AG20443 (cell line): ENCODE data around the gene CARS1.

Experiments used
- DNase-seq: peaks from one replicate; pipeline ENCODE4 v3.0.0; 2012; ENCODE audit warnings: low spot score, mixed read lengths

Gene CARS1

DNA sequence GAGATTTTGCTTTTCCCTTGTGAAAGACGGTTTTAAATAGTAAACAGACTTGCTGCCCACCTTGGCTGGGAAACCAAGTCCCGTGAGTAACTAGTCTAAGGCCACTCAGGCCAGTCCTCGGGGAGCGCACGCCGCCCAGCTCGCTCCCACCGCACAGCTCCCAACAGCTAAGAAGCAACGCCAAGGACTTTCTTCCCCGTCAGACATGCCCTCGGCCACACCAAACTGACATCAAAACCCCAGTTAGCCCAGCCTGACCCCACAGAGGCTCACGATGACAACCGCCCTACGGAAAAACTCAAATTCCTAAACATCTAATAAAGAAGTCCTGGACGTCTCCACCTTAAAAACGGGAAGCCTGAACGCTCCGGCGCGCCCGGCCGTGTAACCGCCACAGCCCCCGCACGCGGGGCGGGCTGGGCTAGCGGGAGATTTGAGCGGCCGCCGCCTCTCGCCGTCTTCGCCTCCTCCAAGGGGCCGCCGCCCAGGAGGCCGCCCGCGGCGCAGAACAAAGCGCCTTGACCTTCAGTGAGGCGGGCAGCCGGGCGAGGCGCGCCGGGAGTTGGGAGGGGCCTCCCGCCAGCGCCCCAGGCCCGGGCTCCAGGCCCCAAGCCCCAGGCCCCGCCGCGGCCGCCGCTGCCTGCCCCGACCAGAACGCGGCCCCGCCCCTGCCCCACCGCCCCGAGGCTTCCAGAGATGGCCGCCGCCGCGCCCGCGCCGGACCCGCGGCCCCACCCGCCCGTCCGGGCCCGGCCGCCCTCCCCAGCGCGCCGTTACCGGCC is 65.6 kb downstream of the CARS1 start:
- peak; percentile 79 for DNase-seq

DNA sequence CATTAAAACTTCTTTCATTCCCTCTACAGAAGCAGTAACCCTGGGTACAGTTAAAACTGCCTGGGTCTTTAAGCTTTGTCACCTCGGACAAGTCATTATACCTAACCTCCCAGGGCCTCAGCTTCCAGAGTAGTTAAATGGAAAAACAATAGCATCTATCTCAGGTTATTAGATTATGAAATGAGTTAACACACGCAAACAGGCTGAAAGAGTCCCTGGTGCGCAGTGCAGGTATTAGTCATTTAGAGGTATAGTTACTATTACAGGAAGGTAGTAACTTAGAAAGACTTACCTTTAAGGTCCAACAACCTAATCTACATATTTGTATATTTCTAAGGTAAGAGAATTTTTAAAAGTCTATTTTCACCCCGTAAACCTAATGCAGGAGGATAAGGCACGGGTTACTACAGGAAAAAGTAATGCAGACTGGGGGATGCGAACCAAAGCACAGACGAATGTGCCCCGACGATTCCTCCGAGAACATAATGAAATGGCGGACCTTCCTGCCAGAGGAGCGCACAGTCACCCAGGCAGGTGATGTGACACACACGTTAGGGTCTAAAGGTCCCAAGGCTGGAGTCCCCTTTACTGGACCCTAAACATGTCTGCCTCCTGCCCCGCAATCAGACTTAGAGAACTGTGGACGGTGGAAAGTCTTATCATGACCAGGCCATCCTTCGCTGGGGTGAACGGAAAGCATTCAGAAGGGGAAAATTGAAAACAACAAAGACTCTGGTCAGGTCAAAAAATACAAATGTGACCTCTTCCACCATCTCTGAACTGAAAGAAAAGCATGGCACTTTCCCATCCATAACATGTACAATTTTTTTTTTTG is 66.4 kb downstream of the CARS1 start:
- DNase-seq: no peak

DNA sequence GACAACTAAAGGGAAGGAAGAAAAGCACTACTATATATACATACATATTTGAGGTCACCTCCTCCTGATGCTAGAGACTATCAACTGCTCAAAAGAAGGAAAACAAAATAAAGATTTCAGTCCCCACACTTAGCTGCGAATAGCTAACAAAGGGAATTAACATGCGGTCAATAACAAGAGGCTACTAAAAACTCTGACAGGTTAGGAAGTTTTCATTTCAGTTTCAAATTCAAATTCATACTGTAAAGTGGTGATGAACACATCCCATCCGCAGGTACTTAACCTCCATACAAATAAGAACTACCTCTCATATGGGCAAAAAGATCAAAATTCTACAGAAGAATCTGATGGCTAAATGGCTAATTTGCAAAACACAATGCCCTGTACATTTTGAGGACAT is 67.7 kb downstream of the CARS1 start:
- no peak for DNase-seq

DNA sequence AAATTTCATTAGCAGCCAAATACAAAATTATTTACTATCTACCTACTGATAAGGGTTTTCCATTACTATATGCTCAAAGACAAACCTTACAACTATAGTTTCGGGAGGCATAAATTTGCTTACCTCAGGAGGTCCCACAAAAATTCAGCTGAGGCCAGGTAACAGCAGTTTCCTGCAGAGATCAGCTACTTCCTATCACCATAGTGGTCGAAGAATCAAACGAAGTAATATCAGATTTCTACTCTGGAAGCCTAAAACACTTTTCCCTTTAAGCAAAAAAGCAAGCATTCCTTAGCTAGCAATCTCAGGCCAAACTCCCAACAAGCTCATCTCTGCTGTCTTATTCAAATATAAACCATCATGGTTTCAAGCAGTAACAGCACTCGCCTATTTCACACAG is 68.2 kb downstream of the CARS1 start:
- DNase-seq: no peak

DNA sequence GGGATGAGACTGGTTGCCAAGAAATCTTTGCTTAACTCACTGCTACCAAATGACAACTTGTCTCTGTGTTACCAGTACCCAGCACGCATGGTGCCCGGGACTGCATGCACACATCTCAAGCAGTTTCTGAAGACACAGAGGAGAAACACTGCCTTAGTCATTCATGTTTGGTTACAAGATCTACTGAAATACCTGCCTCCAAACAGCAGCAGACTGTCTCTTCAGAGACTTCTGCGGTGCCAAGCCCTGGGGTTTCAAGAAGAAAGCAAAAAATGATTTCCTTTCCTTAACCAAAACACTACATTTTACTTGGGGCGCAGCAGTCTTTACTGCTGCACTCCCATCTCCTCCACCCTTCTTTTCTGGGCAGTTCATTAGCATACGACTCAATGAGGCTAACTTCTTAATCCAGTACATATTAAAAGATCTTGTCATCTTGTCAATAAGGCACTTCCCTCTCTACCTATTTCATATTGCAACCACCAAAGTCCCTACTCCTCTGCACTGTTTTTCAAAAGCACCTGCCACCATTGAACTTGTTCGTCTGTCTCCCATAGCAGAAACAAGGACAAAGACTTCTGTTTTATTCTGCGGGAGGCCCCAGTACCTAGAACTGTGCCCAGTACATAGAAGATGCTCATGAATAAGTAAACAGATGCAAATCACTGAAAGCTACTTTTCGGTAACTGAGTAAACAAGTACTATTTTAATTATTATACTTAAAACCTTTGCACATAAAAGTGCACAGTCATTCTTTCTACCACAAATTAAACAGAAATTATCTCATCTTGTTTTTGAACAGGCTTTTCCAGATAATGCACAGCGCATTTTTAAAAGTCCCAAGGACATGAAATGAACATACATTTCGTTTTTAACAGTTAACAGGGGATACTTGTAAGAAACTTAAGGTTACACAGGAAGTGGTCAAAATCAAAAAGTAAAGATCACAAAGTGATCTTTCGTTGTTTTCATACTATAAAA is 69.1 kb downstream of the CARS1 start:
- no peak for DNase-seq

DNA sequence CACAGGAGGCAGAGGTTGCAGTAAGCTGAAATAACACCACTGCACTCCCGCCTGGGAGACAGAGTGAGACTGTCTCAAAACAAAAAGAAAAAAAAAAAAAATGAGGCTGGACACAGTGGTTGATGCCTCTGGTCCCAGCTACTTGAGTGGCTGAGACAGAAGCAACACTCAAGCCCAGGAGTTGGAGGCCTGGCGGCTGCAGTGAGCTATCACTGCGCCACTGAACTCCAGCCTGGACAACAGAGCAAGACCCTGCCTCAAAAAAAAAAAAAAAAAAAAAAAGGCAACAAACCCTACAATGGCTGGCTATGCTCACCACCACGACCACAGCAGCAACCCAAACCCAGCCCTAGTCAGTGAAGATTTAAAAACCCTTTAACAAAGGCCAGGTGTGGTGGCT is 73.3 kb downstream of the CARS1 start:
- no peak for DNase-seq

DNA sequence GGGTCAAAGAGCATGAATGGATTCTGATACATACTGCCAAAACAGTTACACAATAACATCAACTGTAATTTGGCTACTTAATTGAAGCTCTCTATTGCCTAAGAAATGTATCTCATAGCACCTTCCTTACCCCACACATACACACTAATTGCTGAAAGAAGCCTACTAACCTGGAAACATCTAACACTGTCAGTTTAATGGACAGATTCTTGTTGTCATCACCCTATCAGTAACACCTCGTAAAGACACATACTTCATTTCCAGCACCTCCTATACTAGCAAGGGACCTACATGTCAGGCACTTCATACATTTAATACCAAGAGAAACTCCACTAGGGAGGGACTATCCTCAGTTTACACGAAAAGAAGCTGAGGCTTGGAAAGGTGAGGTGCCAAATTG is 75.0 kb downstream of the CARS1 start:
- DNase-seq: no peak

DNA sequence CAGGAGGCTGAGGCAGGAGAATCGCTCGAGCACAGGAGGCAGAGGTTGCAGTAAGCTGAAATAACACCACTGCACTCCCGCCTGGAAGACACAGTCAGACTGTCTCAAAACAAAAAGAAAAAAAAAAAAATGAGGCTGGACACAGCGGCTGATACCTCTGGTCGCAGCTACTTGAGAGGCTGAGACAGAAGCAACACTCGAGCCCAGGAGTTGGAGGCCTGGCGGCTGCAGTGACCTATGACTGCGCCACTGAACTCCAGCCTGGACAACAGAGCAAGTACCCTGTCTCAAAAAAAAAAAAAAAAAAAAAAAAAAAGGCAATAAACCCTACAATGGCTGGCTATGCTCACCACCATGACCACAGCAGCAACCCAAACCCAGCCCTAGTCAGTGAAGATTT is 76.1 kb downstream of the CARS1 start:
- no peak for DNase-seq

DNA sequence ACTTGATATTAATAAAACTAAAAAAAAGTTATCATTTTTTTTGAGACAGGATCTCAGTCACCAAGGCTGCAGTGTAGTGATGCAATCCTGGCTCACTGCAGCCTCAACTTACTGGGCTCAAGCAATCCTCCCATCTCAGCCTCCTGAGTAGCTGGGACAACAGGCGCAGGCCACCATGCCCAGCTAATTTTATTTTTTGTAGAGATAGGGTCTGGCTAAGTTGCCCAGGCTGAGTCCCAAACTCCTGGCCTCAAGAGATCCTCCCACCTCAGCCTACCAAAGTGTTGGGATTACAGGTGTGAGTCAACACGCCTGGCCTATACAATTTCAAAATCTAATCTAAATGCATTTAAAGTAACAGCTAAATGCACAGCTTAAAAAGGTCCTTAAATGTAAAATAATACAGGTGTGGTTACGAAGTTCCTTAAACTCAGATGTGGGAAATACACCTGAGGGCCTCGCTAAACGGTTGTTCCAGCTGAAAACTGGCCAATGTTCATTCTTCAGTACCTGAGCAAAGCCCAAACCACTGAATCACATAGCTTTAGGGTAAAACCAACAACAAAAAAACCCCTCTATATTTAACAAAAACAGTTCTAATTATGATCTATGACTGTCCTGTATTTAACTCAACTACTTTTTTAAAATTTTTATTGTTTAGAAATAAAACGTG is 76.9 kb downstream of the CARS1 start:
- DNase-seq: no peak

DNA sequence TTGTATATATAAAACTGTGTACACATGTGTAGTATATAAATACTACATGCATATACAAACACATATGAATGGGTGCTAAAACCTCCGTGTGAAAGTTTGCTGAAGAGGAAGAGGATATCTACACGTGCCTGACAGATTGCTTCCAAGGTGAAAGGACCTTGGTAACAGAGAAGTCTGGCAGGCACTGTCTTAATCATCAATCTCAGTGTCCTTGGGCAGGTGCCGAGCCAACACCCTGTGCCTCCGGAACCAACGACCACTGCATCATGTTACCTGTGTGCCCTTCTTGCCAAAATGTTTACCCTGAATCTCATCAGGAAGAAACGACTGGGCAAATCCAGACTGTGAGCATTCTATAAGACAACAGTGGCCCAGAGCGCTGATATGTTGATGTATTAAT is 80.1 kb downstream of the CARS1 start:
- DNase-seq: no peak

DNA sequence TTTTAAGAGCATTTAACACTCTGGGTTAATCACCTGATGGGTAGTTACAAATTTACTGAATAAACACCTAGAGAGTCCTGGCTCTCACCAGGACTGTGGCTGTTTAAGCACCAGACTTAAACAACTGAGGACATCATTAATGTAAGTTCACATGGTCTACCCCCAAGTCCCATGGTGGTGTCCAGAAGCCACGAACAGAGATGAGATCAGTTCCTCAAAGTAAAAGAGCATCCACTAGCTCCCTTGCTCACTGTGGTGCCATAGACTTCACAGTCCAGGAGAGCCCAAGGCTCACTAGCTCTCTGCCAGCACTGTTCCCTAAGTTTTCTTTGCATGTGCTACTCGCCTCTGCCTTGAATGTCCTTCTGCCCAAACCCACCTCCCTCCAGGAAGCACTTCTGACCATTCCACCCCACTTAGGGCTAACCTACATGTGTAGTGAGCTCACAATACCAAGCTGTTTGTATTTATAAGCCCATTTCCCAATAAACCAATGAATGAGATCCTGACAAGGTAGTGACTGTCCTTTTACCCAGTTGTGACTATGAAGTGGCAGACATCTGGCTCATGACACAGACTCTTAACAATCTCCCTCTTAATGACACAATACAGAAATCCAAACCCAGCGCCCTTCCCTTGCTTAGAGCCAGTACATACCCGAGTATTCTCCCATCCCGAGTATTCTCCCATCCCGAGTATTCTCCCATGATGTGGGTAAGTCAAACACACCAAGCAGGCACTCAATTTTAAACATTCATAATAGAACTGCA is 80.7 kb downstream of the CARS1 start:
- no peak for DNase-seq

DNA sequence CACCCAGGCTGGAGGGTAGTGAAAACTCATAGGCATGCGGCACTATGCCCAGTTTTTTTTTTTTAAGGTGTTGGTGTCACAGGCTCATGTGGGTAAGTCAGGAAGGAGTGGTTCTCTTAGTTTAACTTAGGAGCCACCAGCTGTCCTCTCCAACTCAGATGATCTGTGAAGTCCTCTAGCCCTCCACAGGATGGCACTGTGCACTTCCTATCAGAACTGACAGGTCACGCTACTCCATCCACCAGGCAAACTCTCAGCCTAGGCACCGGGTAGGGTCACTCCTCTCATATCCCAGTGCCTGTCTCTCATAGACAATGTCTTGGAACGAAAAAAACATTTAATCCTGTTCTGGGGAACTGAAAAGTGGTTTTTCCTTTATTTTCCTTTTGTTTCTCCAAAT is 81.6 kb downstream of the CARS1 start:
- peak; percentile 53 for DNase-seq

DNA sequence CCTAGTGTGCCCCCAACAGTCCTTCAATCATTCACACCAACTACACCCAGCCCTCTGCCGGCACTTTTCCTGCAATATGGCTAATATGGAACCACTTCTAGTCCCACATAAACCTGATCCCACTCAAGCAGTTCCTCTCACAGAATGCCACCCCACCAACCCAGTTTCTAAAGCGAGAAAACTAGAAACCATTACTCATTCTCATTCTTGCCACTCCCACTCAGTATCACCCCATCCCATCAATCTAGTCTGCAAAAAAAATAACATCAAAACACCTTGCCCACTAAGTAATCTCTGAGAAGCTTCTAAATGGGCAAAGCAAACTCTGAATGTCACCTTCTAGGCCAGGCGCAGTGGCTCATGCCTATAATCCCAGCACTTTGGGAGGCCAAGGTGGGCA is 83.0 kb downstream of the CARS1 start:
- DNase-seq: no peak

DNA sequence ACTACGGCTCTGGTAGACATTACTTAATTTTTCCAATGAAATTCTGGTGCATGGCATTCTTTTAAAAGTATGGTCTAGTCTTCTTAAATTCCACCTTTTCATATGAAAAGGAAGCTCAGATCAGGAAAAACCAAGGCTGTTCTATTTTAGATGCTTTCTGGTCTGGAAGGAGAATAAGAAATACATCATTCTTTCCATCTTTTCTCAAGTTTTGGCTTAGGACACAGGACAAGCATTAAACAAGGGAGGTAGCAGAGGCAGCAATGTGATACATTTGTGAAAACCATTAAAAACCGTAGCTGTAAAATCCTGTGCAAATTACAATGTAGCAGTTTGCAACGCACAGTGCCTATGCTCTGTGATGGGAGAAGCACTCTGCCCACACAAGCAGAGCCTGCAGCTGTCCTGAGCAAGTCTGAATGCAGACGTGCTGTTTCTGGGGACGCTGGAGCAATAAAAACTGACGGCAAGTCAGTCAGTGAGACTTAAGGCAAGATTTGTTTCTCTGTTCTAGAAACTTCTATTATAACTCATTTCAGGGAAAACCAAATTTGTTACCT is 88.8 kb downstream of the CARS1 start:
- DNase-seq: no peak

DNA sequence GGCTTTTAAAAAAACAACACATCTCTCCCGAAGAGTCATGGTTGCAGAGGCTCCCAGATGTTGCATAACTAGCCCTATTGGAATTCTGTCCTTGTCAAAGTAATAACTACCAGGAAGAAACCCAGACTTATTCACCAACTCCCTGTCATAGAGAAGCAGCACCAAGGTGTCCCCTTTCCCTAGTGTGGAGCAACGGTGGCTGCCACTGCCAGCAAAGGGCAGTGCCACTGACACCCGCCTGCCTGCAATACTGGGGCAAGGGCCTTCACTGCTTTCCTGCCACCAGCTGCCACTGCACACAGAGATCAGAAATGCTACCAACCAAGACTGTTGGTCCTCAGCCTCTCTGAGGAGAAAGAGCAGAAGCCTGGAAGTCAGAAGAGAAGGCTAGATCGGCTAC is 92.4 kb downstream of the CARS1 start:
- no peak for DNase-seq

DNA sequence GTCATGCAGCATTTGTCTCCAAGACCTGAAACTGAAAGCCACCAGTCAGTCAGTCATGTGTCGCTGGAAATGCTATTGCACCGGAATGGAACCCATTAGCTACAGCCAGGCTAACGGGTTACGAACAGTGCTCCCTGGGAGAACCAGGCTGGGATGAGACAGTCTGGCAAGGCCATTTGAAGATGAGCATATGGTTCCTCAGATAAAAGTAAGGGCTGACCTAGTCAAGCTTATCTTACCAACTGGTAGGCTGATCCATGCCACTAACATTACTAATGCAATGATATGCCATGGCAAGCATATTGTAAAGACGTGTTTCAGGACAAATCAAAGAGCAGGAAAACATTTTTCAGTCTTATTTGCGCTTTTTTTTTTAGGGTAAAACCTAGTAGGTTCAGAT is 93.5 kb downstream of the CARS1 start:
- DNase-seq: no peak

DNA sequence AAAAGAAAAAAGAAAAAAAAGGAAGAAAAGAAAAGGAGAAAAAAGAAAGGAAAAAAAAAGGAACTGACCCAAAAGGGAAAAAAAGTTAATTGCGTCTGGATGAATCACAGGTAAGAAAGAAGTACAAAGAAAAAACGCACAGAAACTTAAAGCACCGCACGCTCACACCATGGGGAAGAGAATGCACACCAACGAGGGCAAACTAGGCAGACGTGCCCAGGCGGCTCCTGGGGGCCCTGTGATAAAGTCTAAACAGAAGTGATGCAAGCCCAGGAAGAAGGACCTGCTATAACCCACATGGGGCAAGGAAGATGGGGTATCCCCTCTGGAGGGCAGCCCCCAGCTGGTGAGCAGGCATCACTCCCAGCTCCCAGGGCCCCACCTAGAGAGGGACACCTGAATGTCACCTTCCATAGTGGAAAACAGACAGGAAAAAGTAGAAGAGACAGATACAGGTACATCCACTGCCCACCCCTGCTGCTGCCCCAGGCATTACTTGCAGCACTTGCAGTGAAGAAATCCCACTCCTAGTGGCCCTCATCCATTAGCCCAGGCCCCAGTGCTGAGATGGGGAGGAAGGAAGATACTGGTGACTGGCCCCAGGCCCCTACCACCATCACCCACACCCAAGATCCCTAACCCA is 94.0 kb downstream of the CARS1 start:
- DNase-seq: no peak

DNA sequence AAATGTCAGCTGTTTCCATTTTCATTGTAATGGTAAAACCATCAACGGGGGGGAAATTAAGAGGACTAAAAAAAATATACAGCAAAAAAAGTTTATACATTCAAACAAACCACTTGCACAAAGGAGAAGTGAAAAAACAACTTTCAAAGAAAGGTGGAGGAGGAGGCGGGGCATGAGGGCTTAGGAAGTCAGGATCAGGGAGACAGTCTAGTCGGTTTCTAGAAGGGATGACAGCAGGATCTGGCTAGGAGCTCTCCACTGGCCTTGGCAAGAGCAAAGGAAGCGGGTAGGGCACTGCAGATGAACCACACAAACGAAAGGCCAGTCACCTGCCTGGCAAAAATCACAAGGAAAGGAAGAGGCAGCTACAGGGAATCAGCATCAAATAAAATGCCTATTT is 96.1 kb downstream of the CARS1 start:
- DNase-seq: no peak

DNA sequence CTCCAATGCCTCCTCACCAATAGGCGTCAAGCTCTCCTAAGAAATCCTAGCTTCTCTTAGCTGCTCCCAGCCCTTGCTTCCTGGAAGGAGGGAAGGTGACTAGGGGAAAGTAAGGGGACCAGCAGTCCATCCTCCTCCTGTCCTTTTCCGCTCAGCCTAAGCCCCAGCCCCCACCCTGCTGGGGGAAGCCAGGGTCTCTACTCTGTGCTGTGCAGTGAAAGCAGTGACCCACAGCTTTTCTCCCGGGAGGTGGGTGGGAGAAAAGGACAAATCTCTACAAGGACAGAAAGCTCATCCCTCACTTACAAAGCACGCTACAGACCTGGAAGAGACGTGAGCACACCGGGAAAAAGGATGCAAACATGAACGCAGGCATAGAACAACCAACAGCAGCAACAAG is 97.1 kb downstream of the CARS1 start:
- DNase-seq: no peak

DNA sequence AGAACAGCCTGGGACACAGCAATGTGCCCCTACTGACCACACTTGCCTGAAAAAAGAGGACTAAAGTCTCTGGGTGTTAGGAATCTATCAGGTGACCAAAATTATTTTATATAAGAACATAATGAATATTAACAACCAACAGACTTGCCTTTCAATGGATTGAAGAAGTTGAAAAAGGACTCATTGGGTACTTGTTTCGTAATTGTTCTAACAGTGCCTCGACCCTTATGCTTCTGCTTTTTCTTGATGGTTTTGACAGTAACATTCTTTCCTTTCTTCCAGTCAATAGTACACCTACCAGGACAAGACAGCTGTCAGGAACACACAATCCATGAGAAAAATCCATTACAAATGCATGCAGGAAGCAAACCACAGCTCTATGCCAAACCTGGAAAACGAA is 99.0 kb downstream of the CARS1 start:
- no peak for DNase-seq
